GM12878 (cell line): ENCODE results near the gene TNFAIP1. TPM values are rescaled to one million over a fixed set of nuclear protein-coding genes. Genes with fewer than 3 reads are reported as not detected.

ENCODE experiments used
- ATAC-seq: fragments of 200-7000 bp; cut with Tn5 transposase; 3 replicates; pipeline ENCODE4 v1.9.1; 2020; ENCODE audit warnings: mild to moderate bottlenecking, moderate library complexity
- BruUV-seq: library from RNA; stranded (reverse); fragments of 400-500 nt; replicated peaks from 2 replicates; lab custom pipeline; 2021; lab: Mats Ljungman, UMichigan
- CTCF ChIA-PET: fragments of 300-600 bp; sonication (Branson Sonifier 250); formaldehyde crosslinking; extraction: SDS; loops from one replicate; lab custom pipeline; 2021; ENCODE audit warnings: inconsistent platforms; lab: Yijun Ruan, JAX
- POLR2A ChIA-PET: fragments of 350-600 bp; formaldehyde crosslinking; extraction: SDS; loops from one replicate; lab custom pipeline; 2021; ENCODE audit warnings: inconsistent platforms; lab: Charles Lee
- RAD21 ChIA-PET: fragments of 300-600 bp; sonication (Branson Sonifier 250); formaldehyde crosslinking; loops from one replicate; lab custom pipeline; 2023; ENCODE audit warnings: antibody characterized with exemption; ENCODE audit not compliant: unreplicated experiment; lab: Charles Lee
- SMC1A ChIA-PET: fragments of 300-600 bp; sonication (Branson Sonifier 250); formaldehyde crosslinking; loops from one replicate; lab custom pipeline; 2023; ENCODE audit not compliant: unreplicated experiment, uncharacterized antibody; lab: Charles Lee
- DNase-seq: peaks from one replicate; pipeline ENCODE4 v3.0.0-alpha.2; 2011; ENCODE audit warnings: low read depth, low spot score
- FAIRE-seq: peaks from 3 replicates; lab custom pipeline; 2011; peaks lifted over from hg19 to GRCh38; lab: Jason Lieb, UNC
- H2AFZ ChIP-seq: 2 replicates; pipeline ENCODE4 v1.6.0; 2011; ENCODE audit warnings: low read depth, low read length, control low read depth; ENCODE audit not compliant: control insufficient read depth
- H3K27ac ChIP-seq: 2 replicates; pipeline ENCODE4 v1.5.1; 2011; ENCODE audit warnings: control low read depth; ENCODE audit not compliant: control insufficient read depth, insufficient read depth
- H3K27me3 ChIP-seq, 2 experiments: replicated peaks in 1 of 2; 2 replicates each; pipeline versions ENCODE4 v1.6.0 to v1.6.1; 2011; ENCODE audit warnings: low read length in 1 of 2; ENCODE audit not compliant: control insufficient read depth in 2 of 2, insufficient read depth in 2 of 2
- H3K36me3 ChIP-seq, 2 experiments: 2 replicates each; pipeline ENCODE4 v1.5.1; 2011; ENCODE audit warnings: low read length in 1 of 2; ENCODE audit not compliant: control insufficient read depth in 2 of 2, insufficient read depth in 2 of 2
- H3K4me1 ChIP-seq: 2 replicates; pipeline ENCODE4 v1.6.1; 2011; ENCODE audit warnings: mild to moderate bottlenecking, low read length, moderate library complexity, mixed read lengths; ENCODE audit not compliant: control insufficient read depth, insufficient read depth
- H3K4me2 ChIP-seq: 2 replicates; pipeline ENCODE4 v1.6.0; 2011; ENCODE audit warnings: control low read depth; ENCODE audit not compliant: control insufficient read depth, insufficient read depth
- H3K4me3 ChIP-seq: fragments of 200-600 bp; sonication (generic); 2 replicates; pipeline ENCODE4 v1.5.1; 2016
- H3K79me2 ChIP-seq: 2 replicates; pipeline ENCODE4 v1.6.0; 2011; ENCODE audit warnings: low read length; ENCODE audit not compliant: control insufficient read depth, insufficient read depth
- H3K9ac ChIP-seq: 2 replicates; pipeline ENCODE4 v1.8.0; 2011; ENCODE audit warnings: low read length, control low read depth, mixed read lengths; ENCODE audit not compliant: control insufficient read depth, insufficient read depth
- H3K9me3 ChIP-seq: replicated peaks from 3 replicates; pipeline ENCODE4 v1.5.1; 2011; ENCODE audit warnings: mild to moderate bottlenecking, low read length; ENCODE audit not compliant: control insufficient read depth, insufficient read depth
- H4K20me1 ChIP-seq: 2 replicates; pipeline ENCODE4 v1.6.0; 2011; ENCODE audit not compliant: control insufficient read depth, insufficient read depth
- ATF7 ChIP-seq: fragments of 450-650 bp; IDR thresholded peaks from 2 replicates; pipeline ENCODE4 v1.6.1; 2016; ENCODE audit warnings: low read depth, mild to moderate bottlenecking
- EED ChIP-seq: sonication (generic); IDR thresholded peaks from 2 replicates; pipeline ENCODE4 v1.6.1; 2016; ENCODE audit warnings: antibody characterized with exemption, low read depth
- IKZF2 ChIP-seq, 2 experiments: fragments of 450-650 bp; IDR thresholded peaks; 2 replicates each; pipeline ENCODE4 v1.6.1; 2017; ENCODE audit warnings: mild to moderate bottlenecking in 2 of 2, moderate library complexity in 2 of 2
- ZZZ3 ChIP-seq: IDR thresholded peaks from 2 replicates; pipeline ENCODE4 v1.6.1; 2011; ENCODE audit warnings: low read depth; ENCODE audit not compliant: control insufficient read depth, insufficient read length
- WGBS: methylation state at CpG from one replicate; pipeline ENCODE4 v1.1.6; 2016; ENCODE audit warnings: low lambda C conversion rate; ENCODE audit not compliant: insufficient replicate concordance, insufficient coverage; ENCODE audit errors: missing lambda C conversion rate; 5-methylcytosine and 5-hydroxymethylcytosine counted together
- in situ Hi-C: fragments of 300-500 bp; cut with MboI; formaldehyde crosslinking; loops from 9 replicates; pipeline ENCODE4 v1.14.3; 2018; ENCODE audit warnings: mixed read lengths
- intact Hi-C: fragments of 100-400 bp; cut with micrococcal nuclease; formaldehyde crosslinking; loops from one replicate; pipeline ENCODE4 v1.14.2; 2022; ENCODE audit not compliant: unreplicated experiment
- polyA plus RNA-seq, 11 experiments: library from polyadenylated mRNA; depleted of rRNA in 4 of 11; unstranded in 6 of 11; stranded (reverse) in 5 of 11; fragments of >200 nt; fragmentation: Nextera tagmentation in 4 of 11; fragmentation: Illumina TruSeq in 1 of 11; extraction: Ambion mirVana in 4 of 11; extraction: Trizol in 1 of 11; gene quantifications; 1 replicate in 1 of 11; 2 replicates in 10 of 11; pipeline versions ENCODE4 v1.2.1 to v1.2.3, GENCODE V29; 2011 to 2016; ENCODE audit warnings: inconsistent platforms in 2 of 11, missing spikeins in 2 of 11, low read depth in 1 of 11
- total RNA-seq, 4 experiments: library from RNA; depleted of rRNA in 3 of 4; stranded (reverse); fragments of >200 nt in 3 of 4; fragmentation: Illumina TruSeq in 1 of 4; extraction: Trizol in 1 of 4; gene quantifications; 2 replicates each; pipeline versions ENCODE4 v1.2.1 to v1.2.3, GENCODE V29; 2013 to 2021
- TF ChIP-seq, protein P1 (sequence below): fragments of 450-650 bp; conservative IDR thresholded peaks from 2 replicates; pipeline ENCODE4 v1.6.1; 2017; ENCODE audit warnings: mild to moderate bottlenecking, moderate library complexity
- TF ChIP-seq, protein P2 (sequence below): IDR thresholded peaks from 2 replicates; pipeline ENCODE4 v1.6.1; 2011; ENCODE audit warnings: low read depth, mild to moderate bottlenecking, low read length, moderate library complexity, borderline replicate concordance; ENCODE audit errors: extremely low read depth

The TNFAIP1 gene
- total and polyA plus RNA-seq, 10 of the 15 experiments (the other 5 are each of a cell fraction or from before 2014, with no cell fraction given) = 1.8 to 16.9 (median 11.7) TPM

DNA sequence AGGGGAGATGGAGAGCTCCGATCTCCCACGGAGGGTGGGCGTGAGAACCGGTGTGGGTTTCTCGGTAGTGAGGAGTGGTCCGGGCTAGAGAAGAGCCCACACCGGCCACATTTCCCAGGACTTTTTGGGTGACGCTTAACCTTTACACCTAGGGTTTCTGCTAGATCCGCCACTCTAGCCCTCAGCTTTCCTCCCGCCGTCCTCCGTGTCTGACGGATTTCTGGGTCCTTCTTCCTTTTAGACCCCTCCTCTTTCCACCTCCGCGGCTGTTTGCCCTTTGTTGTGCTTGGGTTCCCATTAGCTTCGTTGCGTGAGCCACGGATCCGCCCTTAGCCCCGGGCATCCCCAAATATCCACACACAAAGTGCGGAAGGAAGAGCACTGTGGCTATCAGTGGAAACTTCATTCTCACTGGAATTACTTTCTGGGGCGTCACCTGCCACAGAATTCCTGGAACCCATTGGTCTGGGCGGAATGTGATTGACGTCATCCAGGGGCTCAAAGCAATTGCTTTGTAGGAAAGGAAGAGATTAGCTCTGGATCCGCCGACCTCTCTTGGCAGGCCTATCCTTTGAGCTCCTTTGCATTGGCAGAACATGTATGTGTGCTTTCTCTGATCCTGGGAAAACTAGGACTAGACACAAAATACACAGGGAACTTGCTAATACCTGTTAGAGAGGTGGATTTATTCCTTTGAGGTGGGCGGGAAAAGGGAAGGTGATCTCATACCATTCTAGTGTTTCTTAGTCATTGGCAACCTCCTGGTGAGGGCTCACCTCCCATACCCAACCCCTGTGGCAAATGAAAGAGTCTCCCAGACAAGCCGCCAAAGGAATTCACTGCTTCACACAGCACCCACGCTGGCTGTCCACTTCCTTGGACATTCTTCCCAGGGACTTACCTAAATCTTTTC, 654 bp downstream of the TNFAIP1 start:
- peak overlapping the region; percentile 79 for H2AFZ ChIP-seq
- ChIA-PET POLR2A (interaction anchor here (0.8 to 2.4 kb wide), 14 partner anchors 12 to 257 kb away, joined by 3 to 26 read pairs (median 3); partner anchors contain the start of genes PIGS, POLDIP2 and TMEM97), RAD21 (interaction anchor here (0.8 to 3.9 kb wide), 16 partner anchors 11 to 576 kb away, joined by 3 to 31 read pairs (median 5); partner anchors contain the start of genes POLDIP2 and TMEM97), SMC1A (interaction anchor here (0.8 to 3.6 kb wide), 13 partner anchors 10 to 276 kb away, joined by 3 to 27 read pairs (median 4); partner anchors contain the start of gene POLDIP2), CTCF (interaction anchor here (0.9 to 3.6 kb wide), 15 partner anchors 10 to 212 kb away, joined by 3 to 29 read pairs (median 5); partner anchors contain the start of genes POLDIP2 and TMEM97)
- in situ Hi-C loops = loop anchor here (10.0 kb wide), 1 partner anchor 619 kb away; the partner anchor contains the start of gene PHF12
- ATAC-seq (peak; percentile 2; the same call in 2 of the 3 replicates), FAIRE-seq (no peak), DNase-seq (no peak)
- intact Hi-C loops = loop anchor here (1.0 kb wide), 2 partner anchors 17 to 21 kb away; partner anchors contain the start of genes POLDIP2 and TMEM97
- H3K4me1 ChIP-seq = peaks cover 3% of the 10 kb centered on the region
- peaks cover 2 to 6% of the 10 kb centered on the region in 2 experiments; a peak in 1 of 4 replicates for H3K36me3 ChIP-seq
- no peaks in the 10 kb centered on the region for H3K9me3 ChIP-seq
- peaks cover 19% of the 10 kb centered on the region for H3K79me2 ChIP-seq
- H3K4me2 ChIP-seq = peak overlapping the region; percentile 88
- WGBS = 7% methylated on average over 27 of the region's 29 CpGs
- H3K4me3 ChIP-seq = peak overlapping the region; percentile 86
- TF ChIP-seq IKZF2 (IDR thresholded peaks at IDR 0.05) = peak; percentile 27 to 34; a peak in 1 of 4 replicates
- peak; percentile 49; the same call in 1 of the 2 replicates for TF ChIP-seq ATF7
- TF ChIP-seq, protein P1, sequence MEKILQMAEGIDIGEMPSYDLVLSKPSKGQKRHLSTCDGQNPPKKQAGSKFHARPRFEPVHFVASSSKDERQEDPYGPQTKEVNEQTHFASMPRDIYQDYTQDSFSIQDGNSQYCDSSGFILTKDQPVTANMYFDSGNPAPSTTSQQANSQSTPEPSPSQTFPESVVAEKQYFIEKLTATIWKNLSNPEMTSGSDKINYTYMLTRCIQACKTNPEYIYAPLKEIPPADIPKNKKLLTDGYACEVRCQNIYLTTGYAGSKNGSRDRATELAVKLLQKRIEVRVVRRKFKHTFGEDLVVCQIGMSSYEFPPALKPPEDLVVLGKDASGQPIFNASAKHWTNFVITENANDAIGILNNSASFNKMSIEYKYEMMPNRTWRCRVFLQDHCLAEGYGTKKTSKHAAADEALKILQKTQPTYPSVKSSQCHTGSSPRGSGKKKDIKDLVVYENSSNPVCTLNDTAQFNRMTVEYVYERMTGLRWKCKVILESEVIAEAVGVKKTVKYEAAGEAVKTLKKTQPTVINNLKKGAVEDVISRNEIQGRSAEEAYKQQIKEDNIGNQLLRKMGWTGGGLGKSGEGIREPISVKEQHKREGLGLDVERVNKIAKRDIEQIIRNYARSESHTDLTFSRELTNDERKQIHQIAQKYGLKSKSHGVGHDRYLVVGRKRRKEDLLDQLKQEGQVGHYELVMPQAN = 0 out of 2 replicates have a peak, but pooled peaks have one; percentile 16
- TF ChIP-seq EED = 0 out of 2 replicates have a peak, but pooled peaks have one; percentile 11
- TF ChIP-seq ZZZ3 = no peak
- TF ChIP-seq, protein P2, sequence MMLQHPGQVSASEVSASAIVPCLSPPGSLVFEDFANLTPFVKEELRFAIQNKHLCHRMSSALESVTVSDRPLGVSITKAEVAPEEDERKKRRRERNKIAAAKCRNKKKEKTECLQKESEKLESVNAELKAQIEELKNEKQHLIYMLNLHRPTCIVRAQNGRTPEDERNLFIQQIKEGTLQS = no peak
- no peaks in the 10 kb centered on the region; the same call in 1 of the 2 replicates for H4K20me1 ChIP-seq
- H3K27ac ChIP-seq = peak overlapping the region; percentile 33
- no peaks in the 10 kb centered on the region for H3K27me3 ChIP-seq
- H3K9ac ChIP-seq = peak overlapping the region; percentile 64
- BruUV-seq = TSS peak; percentile 65
